Left cardiac atrium (tissue), 4 donors: ENCODE results near the gene OR6S1. TPM values are rescaled to one million over a fixed set of nuclear protein-coding genes. Genes with fewer than 3 reads are reported as not detected.
A peak's percentile ranks its signal among the peaks of the same experiment; 100 is the strongest.

Experiments
- ATAC-seq, 2 donors: fragments of 200-7000 bp; cut with Tn5 transposase; one replicate each; pipeline ENCODE4 v1.9.1; 2020; ENCODE audit warnings: mild to moderate bottlenecking in 2 of 2, moderate library complexity in 2 of 2
- DNase-seq: peaks from one replicate; pipeline ENCODE4 v3.0.0-alpha.2; 2020
- intact Hi-C, 2 donors: fragments of 100-400 bp; cut with DNase I; formaldehyde crosslinking; loops; one replicate each; pipeline versions ENCODE4 v1.14.1 to v1.15.1; 2022 to 2023
- long read RNA-seq: library from polyadenylated mRNA; unstranded; transcript quantifications from one replicate; pipeline ENCODE4 v2.0.0, GENCODE V29; 2021
- total RNA-seq, 2 donors: library from RNA; stranded (reverse); fragmentation: NEBNext Ultra II Directional; extraction: Animal tissue kit (Norgen Biotek cat#: 25700); gene quantifications; one replicate each; pipeline ENCODE4 v1.2.1, GENCODE V29; 2021
- donor health status: DM: no; HTN: yes; CAD: no.
- donor health status: DM: no; HTN: yes; CAD: no; lungs with severe emphysema.
- donor health status: DM: yes; HTN: yes; CAD: no.
- donor health status: Dilated cardiomyopathy.

Gene OR6S1
- not detected for total RNA-seq
- long read RNA-seq, result 0 reads

- DNase-seq, result no peak
- intact Hi-C loops, result no loop called here
These were observed at the start of gene OR6S1 for GRCh38 chr14:20641591-20641990. TSS of gene OR6S1 (minus strand) at chr14:20641691. CDS start at chr14:20641691, 0 bp downstream.

GRCh38 chr14:20690848-20691640 lies 49.6 kb upstream of the OR6S1 start:
- ATAC-seq (peak; percentile 81 to 89), DNase-seq (no peak)
- intact Hi-C loops, result loop anchor here in 1 of 2 donors (10.0 kb wide), 2 partner anchors 284 to 354 kb away; partner anchors contain the start of gene RNASE7

More at GRCh38 chr14:20641591-20641990, at the start of gene OR6S1:
- no peak for ATAC-seq

- no peak for ATAC-seq
- intact Hi-C loops, result loop anchor here in 1 of 2 donors (10.0 kb wide), 1 partner anchor 234 kb away; the partner anchor contains the start of genes APEX1 and OSGEP
These were observed 46.8 kb upstream of the OR6S1 start, which contains the start of gene ANG for GRCh38 chr14:20688167-20688839. TSS of gene ANG (plus strand) at chr14:20688764. CDS start at chr14:20693565, 4,801 bp downstream.

GRCh38 chr14:20687362-20688166 lies 46.1 kb upstream of the OR6S1 start:
- intact Hi-C loops, result loop anchor here in 1 of 2 donors (10.0 kb wide), 1 partner anchor 233 kb away; the partner anchor contains the start of genes APEX1 and OSGEP
- ATAC-seq, result no peak
- no peak for DNase-seq

More at GRCh38 chr14:20688167-20688839, 46.8 kb upstream of the OR6S1 start, which contains the start of gene ANG:
- DNase-seq, result no peak

- DNase-seq (no peak), ATAC-seq (no peak)
- intact Hi-C loops, result loop anchor here in 1 of 2 donors (10.0 kb wide), 1 partner anchor 232 kb away; the partner anchor contains the start of genes APEX1 and OSGEP
These were observed 45.1 kb upstream of the OR6S1 start for GRCh38 chr14:20686386-20687143.

GRCh38 chr14:20684662-20685456 lies 43.4 kb upstream of the OR6S1 start:
- ATAC-seq, result no peak
- peak; percentile 30 for DNase-seq
- intact Hi-C loops, result loop anchor here (5.0 to 10.0 kb wide), 5 partner anchors 58 to 343 kb away; partner anchors contain the start of genes APEX1 (in 1 of the 2), OSGEP (in 1 of the 2), PARP2 (in 1 of the 2) and TEP1 (in 1 of the 2)

- ATAC-seq, result peak; percentile 42 to 65
- intact Hi-C loops, result loop anchor here (1.0 to 10.0 kb wide), 6 partner anchors 57 to 342 kb away; partner anchors contain the start of genes APEX1 (in 1 of the 2), OSGEP (in 1 of the 2), PARP2 (in 1 of the 2) and TEP1 (in 1 of the 2)
- peak; percentile 87 for DNase-seq
These were observed 42.6 kb upstream of the OR6S1 start, which contains the start of gene RNASE4 for GRCh38 chr14:20683891-20684661. TSS of gene RNASE4 (plus strand) at chr14:20684560. CDS start at chr14:20699372, 14,812 bp downstream.

GRCh38 chr14:20683125-20683890 lies 41.8 kb upstream of the OR6S1 start:
- ATAC-seq (peak; percentile 54 to 65), DNase-seq (peak; percentile 79)
- intact Hi-C loops, result loop anchor here (1.0 to 10.0 kb wide), 6 partner anchors 56 to 341 kb away; partner anchors contain the start of genes APEX1 (in 1 of the 2), OSGEP (in 1 of the 2), PARP2 (in 1 of the 2) and TEP1 (in 1 of the 2)

- ATAC-seq (peak; percentile 88 to 89), DNase-seq (peak; percentile 92)
- intact Hi-C loops, result loop anchor here (1.0 to 10.0 kb wide), 6 partner anchors 55 to 340 kb away; partner anchors contain the start of genes APEX1 (in 1 of the 2), OSGEP (in 1 of the 2), PARP2 (in 1 of the 2) and TEP1 (in 1 of the 2)
These were observed 41.1 kb upstream of the OR6S1 start for GRCh38 chr14:20682435-20683124.

- intact Hi-C loops, result loop anchor here (5.0 to 10.0 kb wide), 5 partner anchors 55 to 340 kb away; partner anchors contain the start of genes APEX1 (in 1 of the 2), OSGEP (in 1 of the 2), PARP2 (in 1 of the 2) and TEP1 (in 1 of the 2)
- DNase-seq (no peak), ATAC-seq (no peak)
These were observed 40.6 kb upstream of the OR6S1 start for GRCh38 chr14:20682127-20682434.

GRCh38 chr14:20681348-20682126 lies 40.0 kb upstream of the OR6S1 start:
- intact Hi-C loops, result loop anchor here (5.0 to 10.0 kb wide), 5 partner anchors 54 to 339 kb away; partner anchors contain the start of genes APEX1 (in 1 of the 2), OSGEP (in 1 of the 2), PARP2 (in 1 of the 2) and TEP1 (in 1 of the 2)
- peak; percentile 32 to 50 for ATAC-seq
- DNase-seq, result peak; percentile 84

- no peak for DNase-seq
- intact Hi-C loops, result loop anchor here (5.0 to 10.0 kb wide), 5 partner anchors 54 to 339 kb away; partner anchors contain the start of genes APEX1 (in 1 of the 2), OSGEP (in 1 of the 2), PARP2 (in 1 of the 2) and TEP1 (in 1 of the 2)
- peak in 1 of 2 donors; percentile 8 for ATAC-seq
These were observed 39.4 kb upstream of the OR6S1 start for GRCh38 chr14:20680843-20681347.

GRCh38 chr14:20680363-20680762 lies 38.9 kb upstream of the OR6S1 start:
- ATAC-seq, result no peak
- intact Hi-C loops, result loop anchor here (5.0 to 10.0 kb wide), 5 partner anchors 53 to 338 kb away; partner anchors contain the start of genes APEX1 (in 1 of the 2), OSGEP (in 1 of the 2), PARP2 (in 1 of the 2) and TEP1 (in 1 of the 2)

More at GRCh38 chr14:20680363-20680762, 38.9 kb upstream of the OR6S1 start:
- DNase-seq, result no peak
